HFFc6 (cell line): ENCODE data around the gene PCDH12. TPM values are rescaled to one million over a fixed set of nuclear protein-coding genes. Genes with fewer than 3 reads are reported as not detected.

Experiments
- DNase-seq: peaks from one replicate; pipeline ENCODE4 v3.0.0-alpha.2; 2018
- H3K27ac Mint-ChIP-seq: 2 replicates; pipeline ENCODE4 v1.8.0; 2020; ENCODE audit warnings: mild to moderate bottlenecking, mixed read lengths
- H3K27me3 Mint-ChIP-seq: 2 replicates; pipeline ENCODE4 v1.8.0; 2021; ENCODE audit warnings: mild to moderate bottlenecking, moderate library complexity, mixed read lengths; ENCODE audit not compliant: insufficient read depth
- H3K36me3 Mint-ChIP-seq: 2 replicates; pipeline ENCODE4 v1.8.0; 2021; ENCODE audit warnings: low read depth, mixed read lengths
- H3K4me1 Mint-ChIP-seq: 2 replicates; pipeline ENCODE4 v1.8.0; 2020; ENCODE audit warnings: low read depth, mixed read lengths
- H3K4me3 Mint-ChIP-seq: 2 replicates; pipeline ENCODE4 v1.8.0; 2020; ENCODE audit warnings: mild to moderate bottlenecking, moderate library complexity, mixed read lengths
- H3K9me3 Mint-ChIP-seq: 2 replicates; pipeline ENCODE4 v1.8.0; 2020; ENCODE audit warnings: mild to moderate bottlenecking, mixed read lengths
- CTCF ChIP-seq: fragments of 200-600 bp; sonication (generic); IDR thresholded peaks from 2 replicates; pipeline ENCODE4 v1.5.0; 2021; ENCODE audit warnings: antibody characterized with exemption, mild to moderate bottlenecking
- total RNA-seq, 6 experiments: library from RNA; stranded (reverse); fragmentation: NEBNext Ultra II Directional; extraction: Animal tissue kit (Norgen Biotek cat#: 25700); gene quantifications; 2 replicates in 1 of 6; 3 replicates in 5 of 6; pipeline ENCODE4 v1.2.3, GENCODE V29; 2021

Gene PCDH12
- total RNA-seq, 6 experiments from 2014 or later: 0.02 to 0.71 (median 0.08) TPM; not detected in 2

GRCh38 chr5:141935538-141935937 lies 22.5 kb downstream of the PCDH12 start:
- H3K4me1 Mint-ChIP-seq: peaks cover 2% of the 10 kb centered on the region

GRCh38 chr5:141934099-141934844 lies 23.7 kb downstream of the PCDH12 start:
- no peak overlapping the region for H3K27ac Mint-ChIP-seq

More at GRCh38 chr5:141935538-141935937, 22.5 kb downstream of the PCDH12 start:
- no peaks in the 10 kb centered on the region; the same call in 1 of the 2 replicates for H3K27me3 Mint-ChIP-seq
- peaks cover 9% of the 10 kb centered on the region for H3K36me3 Mint-ChIP-seq
- H3K9me3 Mint-ChIP-seq: no peaks in the 10 kb centered on the region
- H3K27ac Mint-ChIP-seq: no peak overlapping the region
- DNase-seq: no peak
- TF ChIP-seq CTCF: no peak
- no peak overlapping the region for H3K4me3 Mint-ChIP-seq

GRCh38 chr5:141933151-141933550 lies 24.9 kb downstream of the PCDH12 start:
- H3K36me3 Mint-ChIP-seq: peaks cover 9% of the 10 kb centered on the region
- no peaks in the 10 kb centered on the region for H3K9me3 Mint-ChIP-seq
- no peaks in the 10 kb centered on the region for H3K4me1 Mint-ChIP-seq
- H3K4me3 Mint-ChIP-seq: no peak overlapping the region
- H3K27me3 Mint-ChIP-seq: no peaks in the 10 kb centered on the region; the same call in 1 of the 2 replicates
- no peak for DNase-seq
- no peak for TF ChIP-seq CTCF
- no peak overlapping the region for H3K27ac Mint-ChIP-seq

More at GRCh38 chr5:141934099-141934844, 23.7 kb downstream of the PCDH12 start:
- no peak for DNase-seq
- no peak overlapping the region for H3K4me3 Mint-ChIP-seq
- H3K9me3 Mint-ChIP-seq: no peaks in the 10 kb centered on the region
- no peak for TF ChIP-seq CTCF
- H3K27me3 Mint-ChIP-seq: no peaks in the 10 kb centered on the region; the same call in 1 of the 2 replicates
- H3K4me1 Mint-ChIP-seq: no peaks in the 10 kb centered on the region
- H3K36me3 Mint-ChIP-seq: peaks cover 9% of the 10 kb centered on the region

GRCh38 chr5:141931694-141932093 lies 26.3 kb downstream of the PCDH12 start:
- H3K9me3 Mint-ChIP-seq: no peaks in the 10 kb centered on the region
- no peak for TF ChIP-seq CTCF
- no peaks in the 10 kb centered on the region; the same call in 1 of the 2 replicates for H3K27me3 Mint-ChIP-seq
- H3K27ac Mint-ChIP-seq: no peak overlapping the region
- H3K4me3 Mint-ChIP-seq: no peak overlapping the region
- DNase-seq: no peak
- H3K36me3 Mint-ChIP-seq: peaks cover 13% of the 10 kb centered on the region
- no peaks in the 10 kb centered on the region; the same call in 1 of the 2 replicates for H3K4me1 Mint-ChIP-seq

GRCh38 chr5:141929398-141930058 lies 28.5 kb downstream of the PCDH12 start:
- Mint-ChIP-seq H3K36me3 (peaks cover 16% of the 10 kb centered on the region), H3K4me1 (no peaks in the 10 kb centered on the region; the same call in 1 of the 2 replicates), H3K9me3 (no peaks in the 10 kb centered on the region), H3K27me3 (no peaks in the 10 kb centered on the region; the same call in 1 of the 2 replicates), H3K27ac (no peak overlapping the region), H3K4me3 (no peak overlapping the region)
- no peak for TF ChIP-seq CTCF
- no peak for DNase-seq
